Measurements from ENCODE around the gene APLP2. TPM values are rescaled to one million over a fixed set of nuclear protein-coding genes. Genes with fewer than 3 reads are reported as not detected.
"Not testable (repeated sequence)": the region's sequence is repeated elsewhere in the genome, so short reads cannot be mapped to it uniquely, and the experiment has no call there.

APLP2 gene
- total RNA-seq, 2 donors from 2014 or later = 284 to 350 TPM

- intact Hi-C loops (cut with DNase I); DNase-seq (ENCODE audit: low spot score): not testable (repeated sequence)
Observed at GRCh38 chr11:130108671-130109070, 39.0 kb downstream of the APLP2 start.

- intact Hi-C loops (cut with DNase I) = no loop called here
- no peak for DNase-seq (ENCODE audit: low spot score)
Observed at GRCh38 chr11:130109386-130109785, 39.7 kb downstream of the APLP2 start.

- DNase-seq (ENCODE audit: low spot score) = no peak
- intact Hi-C loops (cut with DNase I) = loop anchor here in 1 of 2 donors (2.0 kb wide), 1 partner anchor 30 kb away; no protein-coding TSS in a partner anchor
Observed at GRCh38 chr11:130110339-130111108, 40.8 kb downstream of the APLP2 start.

GRCh38 chr11:130112071-130112830 lies 42.6 kb downstream of the APLP2 start:
- intact Hi-C loops (cut with DNase I) = no loop called here
- no peak for DNase-seq (ENCODE audit: low spot score)

- intact Hi-C loops (cut with DNase I) = no loop called here
- no peak for DNase-seq (ENCODE audit: low spot score)
Observed at GRCh38 chr11:130114281-130114680, 44.6 kb downstream of the APLP2 start.

- intact Hi-C loops (cut with DNase I) = no loop called here
- DNase-seq (ENCODE audit: low spot score) = no peak
Observed at GRCh38 chr11:130114726-130115125, 45.0 kb downstream of the APLP2 start.

- DNase-seq (ENCODE audit: low spot score) = no peak
- intact Hi-C loops (cut with DNase I) = no loop called here
Observed at GRCh38 chr11:130115218-130115617, 45.5 kb downstream of the APLP2 start.

- intact Hi-C loops (cut with DNase I) = no loop called here
Observed at GRCh38 chr11:130118165-130118564, 48.5 kb downstream of the APLP2 start.

GRCh38 chr11:130118636-130119387 lies 49.1 kb downstream of the APLP2 start:
- DNase-seq (ENCODE audit: low spot score) = no peak

More at GRCh38 chr11:130118165-130118564, 48.5 kb downstream of the APLP2 start:
- DNase-seq (ENCODE audit: low spot score) = no peak

GRCh38 chr11:130120045-130120444 lies 50.4 kb downstream of the APLP2 start:
- DNase-seq (ENCODE audit: low spot score) = no peak
- intact Hi-C loops (cut with DNase I) = no loop called here

More at GRCh38 chr11:130118636-130119387, 49.1 kb downstream of the APLP2 start:
- intact Hi-C loops (cut with DNase I) = no loop called here

GRCh38 chr11:130121445-130121978 lies 51.8 kb downstream of the APLP2 start:
- intact Hi-C loops (cut with DNase I) = no loop called here
- no peak for DNase-seq (ENCODE audit: low spot score)

- no peak for DNase-seq (ENCODE audit: low spot score)
- intact Hi-C loops (cut with DNase I) = no loop called here
Observed at GRCh38 chr11:130122141-130122575, 52.5 kb downstream of the APLP2 start.

- intact Hi-C loops (cut with DNase I) = no loop called here
- DNase-seq (ENCODE audit: low spot score) = no peak
Observed at GRCh38 chr11:130123414-130124040, 53.8 kb downstream of the APLP2 start.

GRCh38 chr11:130124096-130124495 lies 54.4 kb downstream of the APLP2 start:
- intact Hi-C loops (cut with DNase I) = no loop called here
- DNase-seq (ENCODE audit: low spot score) = peak; percentile 94

GRCh38 chr11:130125638-130126037 lies 55.9 kb downstream of the APLP2 start:
- intact Hi-C loops (cut with DNase I) = no loop called here
- DNase-seq (ENCODE audit: low spot score) = no peak

GRCh38 chr11:130126516-130126915 lies 56.8 kb downstream of the APLP2 start:
- intact Hi-C loops (cut with DNase I) = no loop called here
- no peak for DNase-seq (ENCODE audit: low spot score)

GRCh38 chr11:130127509-130127908 lies 57.8 kb downstream of the APLP2 start:
- no peak for DNase-seq (ENCODE audit: low spot score)
- intact Hi-C loops (cut with DNase I) = no loop called here

- intact Hi-C loops (cut with DNase I) = no loop called here
- no peak for DNase-seq (ENCODE audit: low spot score)
Observed at GRCh38 chr11:130128626-130129025, 58.9 kb downstream of the APLP2 start.

GRCh38 chr11:130129922-130130321 lies 60.2 kb downstream of the APLP2 start:
- intact Hi-C loops (cut with DNase I) = loop anchor here (5.0 kb wide), 3 partner anchors 58 to 208 kb away; partner anchors contain the start of gene PRDM10 (in 1 of the 2)
- DNase-seq (ENCODE audit: low spot score) = no peak
